Transverse colon (tissue), 4 donors: ENCODE data around the gene CLUH. TPM values are rescaled to one million over a fixed set of nuclear protein-coding genes. Genes with fewer than 3 reads are reported as not detected.
A peak's percentile ranks its signal among the peaks of the same experiment; 100 is the strongest.

Experiments used
- DNase-seq: peaks from one replicate; pipeline ENCODE4 v3.0.0-alpha.2; 2019
- H3K27ac ChIP-seq, 4 donors: fragments of 200-600 bp; sonication (generic); 2 replicates each; pipeline ENCODE4 v1.5.1; 2016 to 2018; ENCODE audit warnings: inconsistent platforms in 4 of 4
- H3K27me3 ChIP-seq: fragments of 200-600 bp; sonication (generic); 2 replicates; pipeline ENCODE4 v1.5.1; 2017; ENCODE audit warnings: inconsistent platforms
- H3K36me3 ChIP-seq, 4 donors: fragments of 200-600 bp; sonication (generic); 2 replicates each; pipeline ENCODE4 v1.5.1; 2017 to 2019; ENCODE audit warnings: inconsistent platforms in 4 of 4
- H3K4me1 ChIP-seq, 4 donors: fragments of 200-600 bp; sonication (generic); 2 replicates each; pipeline ENCODE4 v1.5.1; 2017 to 2020; ENCODE audit warnings: inconsistent platforms in 4 of 4
- H3K4me3 ChIP-seq, 4 donors: fragments of 200-600 bp; sonication (generic); 1 replicate in 1 of 4; 2 replicates in 3 of 4; pipeline versions ENCODE4 v1.5.1 to v1.6.1; 2017 to 2019; ENCODE audit warnings: inconsistent platforms in 4 of 4
- H3K9me3 ChIP-seq, 2 donors: fragments of 200-600 bp; sonication (generic); 2 replicates each; pipeline ENCODE4 v1.5.1; 2017 to 2019; ENCODE audit warnings: inconsistent platforms in 2 of 2
- CTCF ChIP-seq, 5 experiments: fragments of 200-600 bp in 3 of 5; fragments of 450-650 bp in 2 of 5; sonication (generic) in 3 of 5; IDR thresholded peaks; 1 replicate in 2 of 5; 2 replicates in 3 of 5; pipeline ENCODE4 v1.5.1; 2016 to 2017; ENCODE audit warnings: antibody characterized with exemption in 5 of 5, inconsistent platforms in 3 of 5, mild to moderate bottlenecking in 2 of 5, moderate library complexity in 1 of 5
- EP300 ChIP-seq: sonication (generic); formaldehyde crosslinking; IDR thresholded peaks from one replicate; pipeline ENCODE4 v1.6.1; 2017; ENCODE audit warnings: antibody characterized with exemption, low read depth
- POLR2A ChIP-seq: fragments of 450-650 bp; IDR thresholded peaks from one replicate; pipeline ENCODE4 v1.6.1; 2016; ENCODE audit warnings: antibody characterized with exemption, mild to moderate bottlenecking, moderate library complexity
- POLR2AphosphoS5 ChIP-seq, 3 donors: sonication (generic); formaldehyde crosslinking; IDR thresholded peaks; one replicate each; pipeline ENCODE4 v1.6.1; 2016; ENCODE audit warnings: antibody characterized with exemption in 3 of 3
- WGBS, 2 donors: methylation state at CpG; one replicate each; pipeline ENCODE4 v1.1.5; 2018; ENCODE audit warnings: low coverage in 1 of 2; 5-methylcytosine and 5-hydroxymethylcytosine counted together
- in situ Hi-C, 4 donors: fragments of 200-750 bp; cut with MboI; loops; one replicate each; pipeline versions ENCODE4 v1.15.0 to v1.15.1; 2017; ENCODE audit warnings: low sequenced_read_pairs in 3 of 4, low pct_ligation_motif_present in 1 of 4, low pct_unique_long_range_greater_than_20kb in 1 of 4
- intact Hi-C: fragments of 100-400 bp; cut with DNase I; formaldehyde crosslinking; loops from one replicate; pipeline ENCODE4 v1.15.1; 2023; ENCODE audit warnings: low total_unique reads
- total RNA-seq, 4 donors: library from RNA; depleted of rRNA; stranded (reverse); fragments of >200 nt; gene quantifications; one replicate each; pipeline ENCODE4 v1.1.0, GENCODE V29; 2016

CLUH gene
- 1,000 to 10,000 TPM in 1 of 4 donors, 100 to 1,000 TPM in 3; 127 to 1,072 (median 208) TPM for total RNA-seq

GRCh38 chr17:2711608-2712299 is at the start of gene CLUH:
Gene CLUH (minus strand): TSS chr17:2711764. CDS start chr17:2711661, 103 bp downstream.
- Histone ChIP-seq H3K4me1 (peaks cover 31 to 59% (median 48%) of the 10 kb centered on the region in 4 donors), H3K4me3 (peak within 1 kb of the TSS; percentile 75 to 91 (median 80)), H3K27me3 (no peaks in the 10 kb centered on the region), H3K27ac (peak within 1 kb of the TSS; percentile 90 to 93 (median 92)), H3K36me3 (no peaks in the 10 kb centered on the region), H3K9me3 (no peaks in the 10 kb centered on the region)
- TF ChIP-seq CTCF (IDR thresholded peaks at IDR 0.05) (no peak), EP300 (peak; percentile 86), POLR2A (peak; percentile 95), POLR2AphosphoS5 (IDR thresholded peaks at IDR 0.05) (peak in 2 of 3 donors; percentile 86 to 96)
- intact Hi-C loops: no loop called here
- DNase-seq: peak; percentile 98
- WGBS, 2 donors: 3% methylated on average over 52 of the region's 76 CpGs; no CpG with 5 or more reads in 1 of the 2 donors
- in situ Hi-C loops: no loop called here

- H3K27ac ChIP-seq: no peak overlapping the region
- TF ChIP-seq EP300: no peak
- TF ChIP-seq POLR2A: no peak
- no peak for TF ChIP-seq POLR2AphosphoS5 (IDR thresholded peaks at IDR 0.05)
- TF ChIP-seq CTCF (IDR thresholded peaks at IDR 0.05): no peak
- no peak for DNase-seq
- intact Hi-C loops: no loop called here
- H3K4me3 ChIP-seq: no peak overlapping the region
- WGBS, 2 donors: 60 to 80% methylated on average over 1 to 4 of the region's 4 CpGs
- in situ Hi-C loops: no loop called here
- peaks cover 0 to 10% (median 6%) of the 10 kb centered on the region in 4 donors for H3K4me1 ChIP-seq
- H3K27me3 ChIP-seq: peaks cover 48% of the 10 kb centered on the region
- H3K36me3 ChIP-seq: no peaks in the 10 kb centered on the region
- no peaks in the 10 kb centered on the region for H3K9me3 ChIP-seq
Observed at GRCh38 chr17:2758870-2759269, 47.3 kb upstream of the CLUH start.

DNA sequence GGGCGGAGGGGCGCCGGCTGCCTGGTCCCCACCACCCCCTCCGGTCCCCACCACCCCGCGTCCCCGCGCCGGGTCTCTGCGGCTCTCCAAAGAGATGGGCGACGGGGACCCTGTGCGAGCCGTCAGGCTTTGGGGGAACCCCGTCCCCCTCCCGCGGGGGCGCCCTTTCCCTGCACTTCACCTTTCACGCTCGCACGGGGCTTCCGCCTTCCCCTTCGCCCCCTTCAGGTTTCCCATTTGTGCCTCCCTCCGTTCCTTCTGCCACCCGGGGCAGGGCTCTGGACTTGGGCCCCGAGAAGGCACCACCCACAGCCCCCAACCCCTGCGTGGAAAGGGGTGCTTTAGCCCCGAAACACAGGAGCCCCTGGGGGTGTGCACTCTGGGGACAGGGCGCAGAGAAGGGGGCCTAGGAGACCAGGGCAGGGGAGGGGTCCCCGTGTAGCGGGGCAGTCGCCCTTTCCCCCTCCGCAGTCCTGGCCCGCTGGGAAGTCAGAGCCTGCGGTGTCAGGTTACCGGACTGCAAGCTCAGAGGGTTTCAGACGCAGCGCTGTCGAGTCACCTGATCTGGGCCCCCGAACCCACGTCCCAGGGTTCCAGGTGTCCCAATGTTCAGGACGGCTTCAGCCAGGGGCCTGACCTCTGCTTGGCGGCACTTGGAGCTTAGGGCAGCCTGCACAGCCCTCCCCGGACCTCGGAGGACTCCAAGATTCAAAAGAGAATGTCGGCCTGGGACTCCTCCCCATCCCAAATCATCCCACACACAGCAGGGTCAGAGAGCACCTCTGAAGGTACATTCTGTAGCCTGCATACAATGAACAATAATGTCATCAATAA is 44.5 kb upstream of the CLUH start:
- H3K4me3 ChIP-seq: peak overlapping the region in 3 of 4 donors; percentile 45 to 61 (median 56)
- no peak for DNase-seq
- H3K27ac ChIP-seq: peak overlapping the region in 3 of 4 donors; percentile 69 to 72 (median 71)
- intact Hi-C loops: no loop called here
- WGBS, 2 donors: 10% methylated on average over 40 of the region's 46 CpGs; no CpG with 5 or more reads in 1 of the 2 donors
- in situ Hi-C loops: no loop called here
- no peaks in the 10 kb centered on the region for H3K36me3 ChIP-seq
- no peak for TF ChIP-seq POLR2A
- no peak for TF ChIP-seq EP300
- TF ChIP-seq POLR2AphosphoS5 (IDR thresholded peaks at IDR 0.05): no peak
- TF ChIP-seq CTCF (IDR thresholded peaks at IDR 0.05): no peak
- H3K4me1 ChIP-seq: peaks cover 0 to 10% (median 6%) of the 10 kb centered on the region in 4 donors
- no peaks in the 10 kb centered on the region for H3K9me3 ChIP-seq
- peaks cover 64% of the 10 kb centered on the region for H3K27me3 ChIP-seq

GRCh38 chr17:2751491-2751890 is 39.9 kb upstream of the CLUH start:
- H3K9me3 ChIP-seq: no peaks in the 10 kb centered on the region
- no peak for DNase-seq
- intact Hi-C loops (no loop called here), in situ Hi-C loops (no loop called here)
- no peak overlapping the region for H3K4me3 ChIP-seq
- TF ChIP-seq POLR2A (no peak), EP300 (no peak), POLR2AphosphoS5 (IDR thresholded peaks at IDR 0.05) (no peak), CTCF (IDR thresholded peaks at IDR 0.05) (no peak)
- peaks cover 0 to 20% (median 13%) of the 10 kb centered on the region in 4 donors for H3K4me1 ChIP-seq
- 90% methylated on average over 2 of the region's 2 CpGs; no CpG with 5 or more reads in 1 of the 2 donors for WGBS, 2 donors
- no peak overlapping the region for H3K27ac ChIP-seq
- H3K36me3 ChIP-seq: no peaks in the 10 kb centered on the region
- H3K27me3 ChIP-seq: peaks cover 71% of the 10 kb centered on the region
